ENCODE measurements around the gene SLC9A1. TPM values are rescaled to one million over a fixed set of nuclear protein-coding genes. Genes with fewer than 3 reads are reported as not detected.

Gene SLC9A1
- total and polyA plus RNA-seq, 2 of the 8 experiments (the other 6 are each of a cell fraction or from before 2014, with no cell fraction given) = 11.3 to 25.1 TPM

DNA sequence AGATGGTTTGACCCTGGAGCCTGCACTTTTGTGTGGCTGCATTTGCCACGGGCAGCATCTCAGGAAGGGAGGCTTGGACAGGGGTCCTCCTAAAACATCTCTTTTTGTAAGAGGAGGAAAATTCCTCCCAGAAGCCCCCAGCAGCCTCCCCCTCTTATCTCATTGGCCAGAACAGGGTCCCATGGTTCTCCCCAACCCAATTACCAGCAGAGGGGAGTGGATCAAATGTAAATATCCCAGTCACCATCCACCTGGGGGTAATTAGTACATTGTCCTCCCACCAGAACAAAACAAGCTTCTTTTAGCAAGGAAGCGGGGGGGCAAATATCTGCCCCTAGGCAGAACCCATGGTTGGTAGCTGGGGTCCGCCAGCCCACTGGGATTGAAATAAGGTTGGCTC lies 97.5 kb downstream of the SLC9A1 start (continued):
- TF ChIP-seq, protein P1, sequence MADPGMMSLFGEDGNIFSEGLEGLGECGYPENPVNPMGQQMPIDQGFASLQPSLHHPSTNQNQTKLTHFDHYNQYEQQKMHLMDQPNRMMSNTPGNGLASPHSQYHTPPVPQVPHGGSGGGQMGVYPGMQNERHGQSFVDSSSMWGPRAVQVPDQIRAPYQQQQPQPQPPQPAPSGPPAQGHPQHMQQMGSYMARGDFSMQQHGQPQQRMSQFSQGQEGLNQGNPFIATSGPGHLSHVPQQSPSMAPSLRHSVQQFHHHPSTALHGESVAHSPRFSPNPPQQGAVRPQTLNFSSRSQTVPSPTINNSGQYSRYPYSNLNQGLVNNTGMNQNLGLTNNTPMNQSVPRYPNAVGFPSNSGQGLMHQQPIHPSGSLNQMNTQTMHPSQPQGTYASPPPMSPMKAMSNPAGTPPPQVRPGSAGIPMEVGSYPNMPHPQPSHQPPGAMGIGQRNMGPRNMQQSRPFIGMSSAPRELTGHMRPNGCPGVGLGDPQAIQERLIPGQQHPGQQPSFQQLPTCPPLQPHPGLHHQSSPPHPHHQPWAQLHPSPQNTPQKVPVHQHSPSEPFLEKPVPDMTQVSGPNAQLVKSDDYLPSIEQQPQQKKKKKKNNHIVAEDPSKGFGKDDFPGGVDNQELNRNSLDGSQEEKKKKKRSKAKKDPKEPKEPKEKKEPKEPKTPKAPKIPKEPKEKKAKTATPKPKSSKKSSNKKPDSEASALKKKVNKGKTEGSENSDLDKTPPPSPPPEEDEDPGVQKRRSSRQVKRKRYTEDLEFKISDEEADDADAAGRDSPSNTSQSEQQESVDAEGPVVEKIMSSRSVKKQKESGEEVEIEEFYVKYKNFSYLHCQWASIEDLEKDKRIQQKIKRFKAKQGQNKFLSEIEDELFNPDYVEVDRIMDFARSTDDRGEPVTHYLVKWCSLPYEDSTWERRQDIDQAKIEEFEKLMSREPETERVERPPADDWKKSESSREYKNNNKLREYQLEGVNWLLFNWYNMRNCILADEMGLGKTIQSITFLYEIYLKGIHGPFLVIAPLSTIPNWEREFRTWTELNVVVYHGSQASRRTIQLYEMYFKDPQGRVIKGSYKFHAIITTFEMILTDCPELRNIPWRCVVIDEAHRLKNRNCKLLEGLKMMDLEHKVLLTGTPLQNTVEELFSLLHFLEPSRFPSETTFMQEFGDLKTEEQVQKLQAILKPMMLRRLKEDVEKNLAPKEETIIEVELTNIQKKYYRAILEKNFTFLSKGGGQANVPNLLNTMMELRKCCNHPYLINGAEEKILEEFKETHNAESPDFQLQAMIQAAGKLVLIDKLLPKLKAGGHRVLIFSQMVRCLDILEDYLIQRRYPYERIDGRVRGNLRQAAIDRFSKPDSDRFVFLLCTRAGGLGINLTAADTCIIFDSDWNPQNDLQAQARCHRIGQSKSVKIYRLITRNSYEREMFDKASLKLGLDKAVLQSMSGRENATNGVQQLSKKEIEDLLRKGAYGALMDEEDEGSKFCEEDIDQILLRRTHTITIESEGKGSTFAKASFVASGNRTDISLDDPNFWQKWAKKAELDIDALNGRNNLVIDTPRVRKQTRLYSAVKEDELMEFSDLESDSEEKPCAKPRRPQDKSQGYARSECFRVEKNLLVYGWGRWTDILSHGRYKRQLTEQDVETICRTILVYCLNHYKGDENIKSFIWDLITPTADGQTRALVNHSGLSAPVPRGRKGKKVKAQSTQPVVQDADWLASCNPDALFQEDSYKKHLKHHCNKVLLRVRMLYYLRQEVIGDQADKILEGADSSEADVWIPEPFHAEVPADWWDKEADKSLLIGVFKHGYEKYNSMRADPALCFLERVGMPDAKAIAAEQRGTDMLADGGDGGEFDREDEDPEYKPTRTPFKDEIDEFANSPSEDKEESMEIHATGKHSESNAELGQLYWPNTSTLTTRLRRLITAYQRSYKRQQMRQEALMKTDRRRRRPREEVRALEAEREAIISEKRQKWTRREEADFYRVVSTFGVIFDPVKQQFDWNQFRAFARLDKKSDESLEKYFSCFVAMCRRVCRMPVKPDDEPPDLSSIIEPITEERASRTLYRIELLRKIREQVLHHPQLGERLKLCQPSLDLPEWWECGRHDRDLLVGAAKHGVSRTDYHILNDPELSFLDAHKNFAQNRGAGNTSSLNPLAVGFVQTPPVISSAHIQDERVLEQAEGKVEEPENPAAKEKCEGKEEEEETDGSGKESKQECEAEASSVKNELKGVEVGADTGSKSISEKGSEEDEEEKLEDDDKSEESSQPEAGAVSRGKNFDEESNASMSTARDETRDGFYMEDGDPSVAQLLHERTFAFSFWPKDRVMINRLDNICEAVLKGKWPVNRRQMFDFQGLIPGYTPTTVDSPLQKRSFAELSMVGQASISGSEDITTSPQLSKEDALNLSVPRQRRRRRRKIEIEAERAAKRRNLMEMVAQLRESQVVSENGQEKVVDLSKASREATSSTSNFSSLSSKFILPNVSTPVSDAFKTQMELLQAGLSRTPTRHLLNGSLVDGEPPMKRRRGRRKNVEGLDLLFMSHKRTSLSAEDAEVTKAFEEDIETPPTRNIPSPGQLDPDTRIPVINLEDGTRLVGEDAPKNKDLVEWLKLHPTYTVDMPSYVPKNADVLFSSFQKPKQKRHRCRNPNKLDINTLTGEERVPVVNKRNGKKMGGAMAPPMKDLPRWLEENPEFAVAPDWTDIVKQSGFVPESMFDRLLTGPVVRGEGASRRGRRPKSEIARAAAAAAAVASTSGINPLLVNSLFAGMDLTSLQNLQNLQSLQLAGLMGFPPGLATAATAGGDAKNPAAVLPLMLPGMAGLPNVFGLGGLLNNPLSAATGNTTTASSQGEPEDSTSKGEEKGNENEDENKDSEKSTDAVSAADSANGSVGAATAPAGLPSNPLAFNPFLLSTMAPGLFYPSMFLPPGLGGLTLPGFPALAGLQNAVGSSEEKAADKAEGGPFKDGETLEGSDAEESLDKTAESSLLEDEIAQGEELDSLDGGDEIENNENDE (IDR thresholded peaks at IDR 0.05; ENCODE audit: insufficient replicate concordance, low read length) = no peak
- TF ChIP-seq TAF7 (optimal IDR thresholded peaks at IDR 0.05; ENCODE audit: borderline replicate concordance, low read depth, low read length) (no peak), TEAD4 (IDR thresholded peaks at IDR 0.05; ENCODE audit: low read depth, low read length) (no peak), CHD1 (IDR thresholded peaks at IDR 0.05; ENCODE audit: low read depth, low read length) (no peak), MAFK (IDR thresholded peaks at IDR 0.05; ENCODE audit: low read depth, low read length) (no peak)

Data from H1 (cell line).